ENCODE data around the gene KCNS1.

Gene KCNS1

DNA sequence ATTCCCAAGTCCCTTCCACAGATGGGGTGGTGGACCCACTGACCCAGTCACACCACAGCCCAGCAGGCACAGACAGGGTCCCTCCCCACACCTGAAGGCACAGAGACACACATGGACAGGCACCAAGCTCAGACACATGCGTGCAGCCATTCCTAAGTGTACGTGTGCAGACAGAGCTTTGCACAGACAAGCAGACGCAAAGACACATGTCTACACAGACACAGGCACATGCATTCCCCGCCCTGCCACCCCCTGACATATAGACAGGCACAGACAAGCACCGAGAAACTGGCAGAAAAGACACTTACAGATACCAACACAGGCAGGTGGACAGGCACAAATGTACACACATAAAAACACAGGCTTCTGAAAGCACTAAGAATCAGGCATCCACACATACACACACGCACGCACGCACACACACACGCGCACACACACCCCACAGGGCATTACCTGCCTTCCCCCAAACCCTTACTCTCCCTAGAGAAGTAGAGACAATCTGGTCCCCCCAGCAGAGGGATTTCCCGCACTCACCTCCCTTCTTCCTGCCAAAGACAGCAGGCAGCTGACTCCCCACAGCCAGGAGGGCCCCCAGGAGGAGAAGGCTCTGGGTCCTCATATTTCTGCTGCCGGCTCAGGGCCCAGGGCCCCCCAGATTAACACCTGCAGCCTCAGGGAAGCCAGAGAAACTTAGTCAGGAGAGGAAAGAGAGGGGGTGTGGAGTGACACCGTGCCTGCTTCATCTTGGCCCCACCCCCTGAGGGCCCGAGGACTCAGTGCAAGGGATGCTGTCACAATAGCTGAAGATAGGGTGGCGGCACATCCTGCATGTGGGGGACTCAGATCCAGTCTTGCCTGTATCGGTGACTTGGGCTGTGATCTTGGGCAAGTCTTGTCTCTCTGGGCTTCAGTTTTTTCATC is 13.8 kb upstream of the KCNS1 start, which contains the start of gene WFDC5:
Gene WFDC5 (minus strand): TSS at position 710 of the 921 bp plus-strand sequence. CDS start 91 bp downstream, at position 619.
- no peak for DNase-seq (ENCODE audit: low read depth)
- no peak for TF ChIP-seq CTCF (conservative IDR thresholded peaks at IDR 0.05; ENCODE audit: low read depth, low read length)
- H3K4me3 ChIP-seq (ENCODE audit: low read length): no peak within 1 kb of the TSS

DNA sequence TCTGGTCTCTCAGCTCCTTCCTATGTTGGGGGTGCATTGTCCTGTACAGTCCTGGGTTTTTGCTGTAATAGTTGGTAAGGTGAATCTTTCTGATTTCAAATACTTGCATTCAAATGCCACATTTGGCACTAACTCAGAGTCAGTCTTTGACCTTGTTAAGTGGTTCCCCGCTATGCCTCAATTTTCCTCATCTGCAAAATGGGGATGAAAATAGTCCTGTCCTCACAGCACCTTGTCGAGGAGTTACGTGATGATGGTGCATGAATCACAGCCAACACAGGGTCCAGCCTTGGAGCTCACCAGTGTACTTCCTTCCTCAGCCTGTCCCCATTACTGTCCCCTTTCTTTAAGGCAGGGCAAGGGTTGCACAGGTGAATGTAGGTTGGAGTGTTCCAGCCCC is 12.9 kb upstream of the KCNS1 start:
- no peak for TF ChIP-seq CTCF (conservative IDR thresholded peaks at IDR 0.05; ENCODE audit: low read depth, low read length)
- no peak for DNase-seq (ENCODE audit: low read depth)
- no peak overlapping the region for H3K4me3 ChIP-seq (ENCODE audit: low read length)

DNA sequence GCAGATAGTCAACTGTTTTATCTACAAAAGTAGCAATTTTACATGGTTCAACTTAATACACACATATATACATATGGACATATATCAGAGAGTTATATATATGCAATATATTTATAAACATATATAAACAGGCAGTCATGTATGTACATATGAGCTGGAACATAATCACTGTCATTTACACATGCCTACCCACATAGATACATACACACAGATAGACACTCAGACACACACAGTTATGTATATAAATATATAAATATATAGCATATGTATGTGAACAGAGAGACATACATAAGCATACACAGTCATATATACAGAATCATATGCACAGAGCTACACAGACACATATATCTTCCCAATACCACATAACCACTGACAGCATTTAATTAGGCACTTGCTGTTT is 11.8 kb upstream of the KCNS1 start:
- no peak for DNase-seq (ENCODE audit: low read depth)
- TF ChIP-seq CTCF (conservative IDR thresholded peaks at IDR 0.05; ENCODE audit: low read depth, low read length): no peak
- no peak overlapping the region for H3K4me3 ChIP-seq (ENCODE audit: low read length)

GRCh38 chr20:45111799-45112471 is 11.0 kb upstream of the KCNS1 start:
- no peak overlapping the region for H3K4me3 ChIP-seq (ENCODE audit: low read length)
- DNase-seq (ENCODE audit: low read depth): no peak
- TF ChIP-seq CTCF (conservative IDR thresholded peaks at IDR 0.05; ENCODE audit: low read depth, low read length): peak; percentile 53

DNA sequence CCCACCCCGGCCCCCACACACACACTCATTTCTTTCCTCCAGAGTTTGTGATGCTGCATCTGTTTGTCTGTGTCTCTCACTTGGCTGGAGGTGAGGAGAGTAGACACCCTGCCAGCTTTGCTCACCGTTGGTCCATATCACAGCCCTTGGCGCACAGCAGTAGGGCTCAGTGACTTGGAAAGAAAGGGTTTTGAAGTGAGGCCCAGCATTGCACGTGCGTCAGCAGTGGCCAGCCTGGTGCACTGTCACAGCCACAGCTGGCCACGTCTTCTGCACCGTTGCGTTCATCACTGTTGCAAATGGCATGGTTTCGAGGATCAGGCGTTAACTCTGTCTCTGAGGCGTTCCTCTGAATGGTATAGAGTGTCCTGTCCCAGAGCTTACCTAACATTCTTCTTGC is 10.4 kb upstream of the KCNS1 start:
- no peak for TF ChIP-seq CTCF (conservative IDR thresholded peaks at IDR 0.05; ENCODE audit: low read depth, low read length)
- DNase-seq (ENCODE audit: low read depth): no peak
- H3K4me3 ChIP-seq (ENCODE audit: low read length): no peak overlapping the region

- DNase-seq (ENCODE audit: low read depth): no peak
- no peak overlapping the region for H3K4me3 ChIP-seq (ENCODE audit: low read length)
- TF ChIP-seq CTCF (conservative IDR thresholded peaks at IDR 0.05; ENCODE audit: low read depth, low read length): no peak
Measured at GRCh38 chr20:45110301-45110700, 9.4 kb upstream of the KCNS1 start.

Measured in retinal pigment epithelial cell (primary cell).